Measurements from ENCODE around the gene TNFRSF8. TPM values are rescaled to one million over a fixed set of nuclear protein-coding genes. Genes with fewer than 3 reads are reported as not detected.

TNFRSF8 gene
- total RNA-seq, 1 experiment from 2014 or later = 20.8 TPM

DNA sequence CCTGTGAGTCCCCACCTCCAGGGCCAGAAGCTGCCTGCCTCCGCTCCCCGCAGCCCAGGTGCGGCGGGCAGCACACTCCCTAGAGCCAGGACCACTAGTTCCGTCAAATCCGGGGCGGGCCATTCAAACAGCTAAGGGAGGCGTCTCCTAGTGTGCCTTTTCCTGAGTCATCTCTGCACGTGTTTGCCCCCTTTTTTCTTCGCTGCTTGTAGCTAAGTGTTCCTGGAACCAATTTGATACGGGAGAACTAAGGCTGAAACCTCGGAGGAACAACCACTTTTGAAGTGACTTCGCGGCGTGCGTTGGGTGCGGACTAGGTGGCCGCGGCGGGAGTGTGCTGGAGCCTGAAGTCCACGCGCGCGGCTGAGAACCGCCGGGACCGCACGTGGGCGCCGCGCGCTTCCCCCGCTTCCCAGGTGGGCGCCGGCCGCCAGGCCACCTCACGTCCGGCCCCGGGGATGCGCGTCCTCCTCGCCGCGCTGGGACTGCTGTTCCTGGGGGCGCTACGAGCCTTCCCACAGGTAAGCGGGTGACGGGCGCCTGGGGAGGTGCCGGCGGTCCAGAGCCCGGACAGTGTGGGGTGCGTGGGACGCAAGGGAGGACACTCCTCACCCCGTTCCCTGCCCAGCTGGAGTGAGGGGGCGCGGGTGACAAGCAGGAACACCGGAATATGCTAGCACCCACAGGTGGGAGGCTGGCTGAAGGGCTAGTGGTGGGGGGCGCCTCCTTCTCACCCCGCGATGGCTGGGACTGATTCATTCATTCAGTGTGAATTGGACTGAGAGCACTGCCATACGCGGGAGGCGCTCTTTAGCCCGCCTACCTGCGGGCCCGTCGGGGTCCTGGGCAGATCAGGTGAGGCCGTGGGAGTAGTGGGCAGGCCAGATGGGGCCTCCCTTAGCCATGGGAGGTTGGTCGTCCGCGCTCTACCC lies at the start of gene TNFRSF8 (continued):
- TF ChIP-seq RORB (CRISPR knock-in tag; IDR thresholded peaks at IDR 0.05) (no peak), ETV6 (CRISPR knock-in tag; IDR thresholded peaks at IDR 0.05) (peak; percentile 63; the same call in 1 of the 2 replicates), MYBL2 (CRISPR knock-in tag; IDR thresholded peaks at IDR 0.05) (no peak), CREM (CRISPR knock-in tag; IDR thresholded peaks at IDR 0.05) (peak; percentile 65; the same call in 1 of the 2 replicates), CBFB (CRISPR knock-in tag; IDR thresholded peaks at IDR 0.05; ENCODE audit: low read depth) (no peak), ESRRA (CRISPR knock-in tag; IDR thresholded peaks at IDR 0.05; ENCODE audit: borderline replicate concordance) (no peak), TEAD4 (CRISPR knock-in tag; IDR thresholded peaks at IDR 0.05) (no peak), NFYB (CRISPR knock-in tag; conservative IDR thresholded peaks at IDR 0.05; ENCODE audit: low read depth) (no peak), ZNF219 (CRISPR knock-in tag; IDR thresholded peaks at IDR 0.05; ENCODE audit: borderline replicate concordance) (no peak), ZNF232 (CRISPR knock-in tag; IDR thresholded peaks at IDR 0.05) (no peak)
- TF ChIP-seq, protein P1, sequence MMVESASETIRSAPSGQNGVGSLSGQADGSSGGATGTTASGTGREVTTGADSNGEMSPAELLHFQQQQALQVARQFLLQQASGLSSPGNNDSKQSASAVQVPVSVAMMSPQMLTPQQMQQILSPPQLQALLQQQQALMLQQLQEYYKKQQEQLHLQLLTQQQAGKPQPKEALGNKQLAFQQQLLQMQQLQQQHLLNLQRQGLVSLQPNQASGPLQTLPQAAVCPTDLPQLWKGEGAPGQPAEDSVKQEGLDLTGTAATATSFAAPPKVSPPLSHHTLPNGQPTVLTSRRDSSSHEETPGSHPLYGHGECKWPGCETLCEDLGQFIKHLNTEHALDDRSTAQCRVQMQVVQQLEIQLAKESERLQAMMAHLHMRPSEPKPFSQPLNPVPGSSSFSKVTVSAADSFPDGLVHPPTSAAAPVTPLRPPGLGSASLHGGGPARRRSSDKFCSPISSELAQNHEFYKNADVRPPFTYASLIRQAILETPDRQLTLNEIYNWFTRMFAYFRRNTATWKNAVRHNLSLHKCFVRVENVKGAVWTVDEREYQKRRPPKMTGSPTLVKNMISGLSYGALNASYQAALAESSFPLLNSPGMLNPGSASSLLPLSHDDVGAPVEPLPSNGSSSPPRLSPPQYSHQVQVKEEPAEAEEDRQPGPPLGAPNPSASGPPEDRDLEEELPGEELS (CRISPR knock-in tag; IDR thresholded peaks at IDR 0.05) = no peak; the same call in 1 of the 2 replicates
- TF ChIP-seq, protein P2, sequence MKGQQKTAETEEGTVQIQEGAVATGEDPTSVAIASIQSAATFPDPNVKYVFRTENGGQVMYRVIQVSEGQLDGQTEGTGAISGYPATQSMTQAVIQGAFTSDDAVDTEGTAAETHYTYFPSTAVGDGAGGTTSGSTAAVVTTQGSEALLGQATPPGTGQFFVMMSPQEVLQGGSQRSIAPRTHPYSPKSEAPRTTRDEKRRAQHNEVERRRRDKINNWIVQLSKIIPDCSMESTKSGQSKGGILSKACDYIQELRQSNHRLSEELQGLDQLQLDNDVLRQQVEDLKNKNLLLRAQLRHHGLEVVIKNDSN (CRISPR knock-in tag; IDR thresholded peaks at IDR 0.05) = peak; percentile 40; the same call in 1 of the 2 replicates
- TF ChIP-seq, protein P3, sequence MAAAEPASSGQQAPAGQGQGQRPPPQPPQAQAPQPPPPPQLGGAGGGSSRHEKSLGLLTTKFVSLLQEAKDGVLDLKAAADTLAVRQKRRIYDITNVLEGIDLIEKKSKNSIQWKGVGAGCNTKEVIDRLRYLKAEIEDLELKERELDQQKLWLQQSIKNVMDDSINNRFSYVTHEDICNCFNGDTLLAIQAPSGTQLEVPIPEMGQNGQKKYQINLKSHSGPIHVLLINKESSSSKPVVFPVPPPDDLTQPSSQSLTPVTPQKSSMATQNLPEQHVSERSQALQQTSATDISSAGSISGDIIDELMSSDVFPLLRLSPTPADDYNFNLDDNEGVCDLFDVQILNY (CRISPR knock-in tag; IDR thresholded peaks at IDR 0.05) = peak; percentile 59; the same call in 1 of the 2 replicates
- TF ChIP-seq, protein P4, sequence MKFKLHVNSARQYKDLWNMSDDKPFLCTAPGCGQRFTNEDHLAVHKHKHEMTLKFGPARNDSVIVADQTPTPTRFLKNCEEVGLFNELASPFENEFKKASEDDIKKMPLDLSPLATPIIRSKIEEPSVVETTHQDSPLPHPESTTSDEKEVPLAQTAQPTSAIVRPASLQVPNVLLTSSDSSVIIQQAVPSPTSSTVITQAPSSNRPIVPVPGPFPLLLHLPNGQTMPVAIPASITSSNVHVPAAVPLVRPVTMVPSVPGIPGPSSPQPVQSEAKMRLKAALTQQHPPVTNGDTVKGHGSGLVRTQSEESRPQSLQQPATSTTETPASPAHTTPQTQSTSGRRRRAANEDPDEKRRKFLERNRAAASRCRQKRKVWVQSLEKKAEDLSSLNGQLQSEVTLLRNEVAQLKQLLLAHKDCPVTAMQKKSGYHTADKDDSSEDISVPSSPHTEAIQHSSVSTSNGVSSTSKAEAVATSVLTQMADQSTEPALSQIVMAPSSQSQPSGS (CRISPR knock-in tag; IDR thresholded peaks at IDR 0.05; ENCODE audit: borderline replicate concordance, low read depth) = no peak
- TF ChIP-seq, protein P5, sequence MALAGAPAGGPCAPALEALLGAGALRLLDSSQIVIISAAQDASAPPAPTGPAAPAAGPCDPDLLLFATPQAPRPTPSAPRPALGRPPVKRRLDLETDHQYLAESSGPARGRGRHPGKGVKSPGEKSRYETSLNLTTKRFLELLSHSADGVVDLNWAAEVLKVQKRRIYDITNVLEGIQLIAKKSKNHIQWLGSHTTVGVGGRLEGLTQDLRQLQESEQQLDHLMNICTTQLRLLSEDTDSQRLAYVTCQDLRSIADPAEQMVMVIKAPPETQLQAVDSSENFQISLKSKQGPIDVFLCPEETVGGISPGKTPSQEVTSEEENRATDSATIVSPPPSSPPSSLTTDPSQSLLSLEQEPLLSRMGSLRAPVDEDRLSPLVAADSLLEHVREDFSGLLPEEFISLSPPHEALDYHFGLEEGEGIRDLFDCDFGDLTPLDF (CRISPR knock-in tag; IDR thresholded peaks at IDR 0.05) = no peak
- TF ChIP-seq, protein P6, sequence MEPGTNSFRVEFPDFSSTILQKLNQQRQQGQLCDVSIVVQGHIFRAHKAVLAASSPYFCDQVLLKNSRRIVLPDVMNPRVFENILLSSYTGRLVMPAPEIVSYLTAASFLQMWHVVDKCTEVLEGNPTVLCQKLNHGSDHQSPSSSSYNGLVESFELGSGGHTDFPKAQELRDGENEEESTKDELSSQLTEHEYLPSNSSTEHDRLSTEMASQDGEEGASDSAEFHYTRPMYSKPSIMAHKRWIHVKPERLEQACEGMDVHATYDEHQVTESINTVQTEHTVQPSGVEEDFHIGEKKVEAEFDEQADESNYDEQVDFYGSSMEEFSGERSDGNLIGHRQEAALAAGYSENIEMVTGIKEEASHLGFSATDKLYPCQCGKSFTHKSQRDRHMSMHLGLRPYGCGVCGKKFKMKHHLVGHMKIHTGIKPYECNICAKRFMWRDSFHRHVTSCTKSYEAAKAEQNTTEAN (CRISPR knock-in tag; IDR thresholded peaks at IDR 0.05) = no peak
- TF ChIP-seq, protein P7, sequence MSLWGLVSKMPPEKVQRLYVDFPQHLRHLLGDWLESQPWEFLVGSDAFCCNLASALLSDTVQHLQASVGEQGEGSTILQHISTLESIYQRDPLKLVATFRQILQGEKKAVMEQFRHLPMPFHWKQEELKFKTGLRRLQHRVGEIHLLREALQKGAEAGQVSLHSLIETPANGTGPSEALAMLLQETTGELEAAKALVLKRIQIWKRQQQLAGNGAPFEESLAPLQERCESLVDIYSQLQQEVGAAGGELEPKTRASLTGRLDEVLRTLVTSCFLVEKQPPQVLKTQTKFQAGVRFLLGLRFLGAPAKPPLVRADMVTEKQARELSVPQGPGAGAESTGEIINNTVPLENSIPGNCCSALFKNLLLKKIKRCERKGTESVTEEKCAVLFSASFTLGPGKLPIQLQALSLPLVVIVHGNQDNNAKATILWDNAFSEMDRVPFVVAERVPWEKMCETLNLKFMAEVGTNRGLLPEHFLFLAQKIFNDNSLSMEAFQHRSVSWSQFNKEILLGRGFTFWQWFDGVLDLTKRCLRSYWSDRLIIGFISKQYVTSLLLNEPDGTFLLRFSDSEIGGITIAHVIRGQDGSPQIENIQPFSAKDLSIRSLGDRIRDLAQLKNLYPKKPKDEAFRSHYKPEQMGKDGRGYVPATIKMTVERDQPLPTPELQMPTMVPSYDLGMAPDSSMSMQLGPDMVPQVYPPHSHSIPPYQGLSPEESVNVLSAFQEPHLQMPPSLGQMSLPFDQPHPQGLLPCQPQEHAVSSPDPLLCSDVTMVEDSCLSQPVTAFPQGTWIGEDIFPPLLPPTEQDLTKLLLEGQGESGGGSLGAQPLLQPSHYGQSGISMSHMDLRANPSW (CRISPR knock-in tag; conservative IDR thresholded peaks at IDR 0.05; ENCODE audit: low read depth) = no peak
- TF ChIP-seq, protein P8, sequence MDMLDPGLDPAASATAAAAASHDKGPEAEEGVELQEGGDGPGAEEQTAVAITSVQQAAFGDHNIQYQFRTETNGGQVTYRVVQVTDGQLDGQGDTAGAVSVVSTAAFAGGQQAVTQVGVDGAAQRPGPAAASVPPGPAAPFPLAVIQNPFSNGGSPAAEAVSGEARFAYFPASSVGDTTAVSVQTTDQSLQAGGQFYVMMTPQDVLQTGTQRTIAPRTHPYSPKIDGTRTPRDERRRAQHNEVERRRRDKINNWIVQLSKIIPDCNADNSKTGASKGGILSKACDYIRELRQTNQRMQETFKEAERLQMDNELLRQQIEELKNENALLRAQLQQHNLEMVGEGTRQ (CRISPR knock-in tag; IDR thresholded peaks at IDR 0.05) = no peak
- TF ChIP-seq, protein P9, sequence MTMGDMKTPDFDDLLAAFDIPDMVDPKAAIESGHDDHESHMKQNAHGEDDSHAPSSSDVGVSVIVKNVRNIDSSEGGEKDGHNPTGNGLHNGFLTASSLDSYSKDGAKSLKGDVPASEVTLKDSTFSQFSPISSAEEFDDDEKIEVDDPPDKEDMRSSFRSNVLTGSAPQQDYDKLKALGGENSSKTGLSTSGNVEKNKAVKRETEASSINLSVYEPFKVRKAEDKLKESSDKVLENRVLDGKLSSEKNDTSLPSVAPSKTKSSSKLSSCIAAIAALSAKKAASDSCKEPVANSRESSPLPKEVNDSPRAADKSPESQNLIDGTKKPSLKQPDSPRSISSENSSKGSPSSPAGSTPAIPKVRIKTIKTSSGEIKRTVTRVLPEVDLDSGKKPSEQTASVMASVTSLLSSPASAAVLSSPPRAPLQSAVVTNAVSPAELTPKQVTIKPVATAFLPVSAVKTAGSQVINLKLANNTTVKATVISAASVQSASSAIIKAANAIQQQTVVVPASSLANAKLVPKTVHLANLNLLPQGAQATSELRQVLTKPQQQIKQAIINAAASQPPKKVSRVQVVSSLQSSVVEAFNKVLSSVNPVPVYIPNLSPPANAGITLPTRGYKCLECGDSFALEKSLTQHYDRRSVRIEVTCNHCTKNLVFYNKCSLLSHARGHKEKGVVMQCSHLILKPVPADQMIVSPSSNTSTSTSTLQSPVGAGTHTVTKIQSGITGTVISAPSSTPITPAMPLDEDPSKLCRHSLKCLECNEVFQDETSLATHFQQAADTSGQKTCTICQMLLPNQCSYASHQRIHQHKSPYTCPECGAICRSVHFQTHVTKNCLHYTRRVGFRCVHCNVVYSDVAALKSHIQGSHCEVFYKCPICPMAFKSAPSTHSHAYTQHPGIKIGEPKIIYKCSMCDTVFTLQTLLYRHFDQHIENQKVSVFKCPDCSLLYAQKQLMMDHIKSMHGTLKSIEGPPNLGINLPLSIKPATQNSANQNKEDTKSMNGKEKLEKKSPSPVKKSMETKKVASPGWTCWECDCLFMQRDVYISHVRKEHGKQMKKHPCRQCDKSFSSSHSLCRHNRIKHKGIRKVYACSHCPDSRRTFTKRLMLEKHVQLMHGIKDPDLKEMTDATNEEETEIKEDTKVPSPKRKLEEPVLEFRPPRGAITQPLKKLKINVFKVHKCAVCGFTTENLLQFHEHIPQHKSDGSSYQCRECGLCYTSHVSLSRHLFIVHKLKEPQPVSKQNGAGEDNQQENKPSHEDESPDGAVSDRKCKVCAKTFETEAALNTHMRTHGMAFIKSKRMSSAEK (CRISPR knock-in tag; IDR thresholded peaks at IDR 0.05; ENCODE audit: borderline replicate concordance) = no peak
